Measurements from ENCODE around the gene LEKR1. TPM values are rescaled to one million over a fixed set of nuclear protein-coding genes. Genes with fewer than 3 reads are reported as not detected.

Gene LEKR1
- total and polyA plus RNA-seq, 9 of the 15 experiments (the other 6 are each of a cell fraction or from before 2014, with no cell fraction given) = 0.76 to 1.8 (median 1.2) TPM

GRCh38 chr3:157088601-157089454 is 262.7 kb downstream of the LEKR1 start (continued):
- TF ChIP-seq AFF4 (CRISPR knock-in tag; IDR thresholded peaks at IDR 0.05) (no peak), RBFOX2 (IDR thresholded peaks at IDR 0.05; ENCODE audit: low read depth, low read length) (peak; percentile 89), ASH1L (IDR thresholded peaks at IDR 0.05; ENCODE audit: borderline replicate concordance, low read depth, partially characterized antibody) (no peak), SMARCE1 (IDR thresholded peaks at IDR 0.05) (no peak), ZNF644 (tag; IDR thresholded peaks at IDR 0.05; ENCODE audit: low read depth) (no peak), ELF4 (CRISPR knock-in tag; IDR thresholded peaks at IDR 0.05) (0 out of 2 replicates have a peak, but pooled peaks have one; percentile 42), RB1 (IDR thresholded peaks at IDR 0.05; ENCODE audit: low read depth) (peak; percentile 93), POLR3G (IDR thresholded peaks at IDR 0.05; ENCODE audit: extremely low read depth, insufficient read length, insufficient replicate concordance) (no peak), HNRNPL (IDR thresholded peaks at IDR 0.05; ENCODE audit: low read depth, low read length) (0 out of 2 replicates have a peak, but pooled peaks have one; percentile 45), ZZZ3 (IDR thresholded peaks at IDR 0.05) (no peak), ATF1 (CRISPR knock-in tag; IDR thresholded peaks at IDR 0.05) (no peak), ATF1 (tag; IDR thresholded peaks at IDR 0.05) (peak; percentile 38; the same call in 1 of the 2 replicates), DDX20 (tag; IDR thresholded peaks at IDR 0.05; ENCODE audit: low read depth) (no peak), LARP7 (IDR thresholded peaks at IDR 0.05) (peak; percentile 48; the same call in 1 of the 2 replicates), PURB (CRISPR knock-in tag; IDR thresholded peaks at IDR 0.05; ENCODE audit: low read depth) (no peak), ZNF780A (CRISPR knock-in tag; IDR thresholded peaks at IDR 0.05) (no peak), NCOR1 (IDR thresholded peaks at IDR 0.05) (no peak), CSDE1 (IDR thresholded peaks at IDR 0.05) (no peak), RBM39 (optimal IDR thresholded peaks at IDR 0.05; ENCODE audit: low read depth, low read length) (no peak), BRD4 (IDR thresholded peaks at IDR 0.05) (no peak), COPS2 (conservative IDR thresholded peaks at IDR 0.05) (no peak), PTBP1 (IDR thresholded peaks at IDR 0.05; ENCODE audit: low read depth, low read length) (no peak), ZNF354B (CRISPR knock-in tag; IDR thresholded peaks at IDR 0.05) (no peak), GATAD2B (IDR thresholded peaks at IDR 0.05; ENCODE audit: borderline replicate concordance) (no peak), ZNF785 (CRISPR knock-in tag; IDR thresholded peaks at IDR 0.05) (no peak), POLR2B (IDR thresholded peaks at IDR 0.05; ENCODE audit: low read depth, partially characterized antibody) (peak; percentile 82)

Data from K562 (cell line).